ENCODE data around the gene DES. TPM values are rescaled to one million over a fixed set of nuclear protein-coding genes. Genes with fewer than 3 reads are reported as not detected.

The DES gene
- total RNA-seq, 1 donor from 2014 or later, result not detected

- Histone ChIP-seq H3K79me2 (ENCODE audit: low read depth) (no peaks in the 10 kb centered on the region), H3K9me3 (ENCODE audit: low read depth) (no peaks in the 10 kb centered on the region), H2AFZ (replicated peaks) (no peak overlapping the region), H3K36me3 (no peaks in the 10 kb centered on the region), H3K9ac (no peak overlapping the region), H3F3A (ENCODE audit: low read depth) (peaks cover 6% of the 10 kb centered on the region), H3K4me1 (peaks cover 11% of the 10 kb centered on the region), H3K27ac (no peak overlapping the region), H4K20me1 (ENCODE audit: low read depth) (no peaks in the 10 kb centered on the region), H3K4me3 (no peak overlapping the region), H3K4me2 (no peak overlapping the region), H3K27me3 (peaks cover 29% of the 10 kb centered on the region)
- Mint-ChIP-seq H3K27ac (peak overlapping the region; percentile 96), H3K36me3 (no peaks in the 10 kb centered on the region), H3K9me3 (no peaks in the 10 kb centered on the region), H3K4me3 (no peak overlapping the region), H3K27me3 (ENCODE audit: insufficient read depth, low read depth) (peaks cover 10% of the 10 kb centered on the region), H3K4me1 (peaks cover 30% of the 10 kb centered on the region)
- no peak for TF ChIP-seq EZH2phosphoT487 (IDR thresholded peaks at IDR 0.05)
- TF ChIP-seq EZH2 (IDR thresholded peaks at IDR 0.05), result no peak
- TF ChIP-seq CTCF (IDR thresholded peaks at IDR 0.05), result no peak
- no peak for DNase-seq (ENCODE audit: low spot score)
Observed at GRCh38 chr2:219419331-219420197, 1.4 kb downstream of the DES start.

GRCh38 chr2:219420687-219421086 lies 2.5 kb downstream of the DES start:
- Mint-ChIP-seq H3K4me3 (no peak overlapping the region), H3K27me3 (ENCODE audit: insufficient read depth, low read depth) (peaks cover 14% of the 10 kb centered on the region), H3K4me1 (peaks cover 29% of the 10 kb centered on the region), H3K27ac (no peak overlapping the region), H3K36me3 (no peaks in the 10 kb centered on the region), H3K9me3 (no peaks in the 10 kb centered on the region)
- no peak overlapping the region for H3K4me2 ChIP-seq
- peaks cover 29% of the 10 kb centered on the region for H3K27me3 ChIP-seq
- TF ChIP-seq EZH2 (IDR thresholded peaks at IDR 0.05) (no peak), CTCF (IDR thresholded peaks at IDR 0.05) (no peak), EZH2phosphoT487 (IDR thresholded peaks at IDR 0.05) (no peak)
- no peak for DNase-seq (ENCODE audit: low spot score)
- H3K79me2 ChIP-seq (ENCODE audit: low read depth), result no peaks in the 10 kb centered on the region
- peaks cover 6% of the 10 kb centered on the region for H3F3A ChIP-seq (ENCODE audit: low read depth)
- H2AFZ ChIP-seq (replicated peaks), result no peak overlapping the region
- no peaks in the 10 kb centered on the region for H3K36me3 ChIP-seq
- peaks cover 11% of the 10 kb centered on the region for H3K4me1 ChIP-seq
- no peak overlapping the region for H3K27ac ChIP-seq
- no peak overlapping the region for H3K9ac ChIP-seq
- no peaks in the 10 kb centered on the region for H4K20me1 ChIP-seq (ENCODE audit: low read depth)
- H3K9me3 ChIP-seq (ENCODE audit: low read depth), result no peaks in the 10 kb centered on the region
- H3K4me3 ChIP-seq, result no peak overlapping the region

- Histone ChIP-seq H3K79me2 (ENCODE audit: low read depth) (no peaks in the 10 kb centered on the region), H4K20me1 (ENCODE audit: low read depth) (no peaks in the 10 kb centered on the region), H3K9me3 (ENCODE audit: low read depth) (no peaks in the 10 kb centered on the region), H3K4me2 (no peak overlapping the region), H3K27ac (no peak overlapping the region), H3K4me3 (no peak overlapping the region), H3K9ac (no peak overlapping the region), H3K4me1 (peaks cover 8% of the 10 kb centered on the region), H3F3A (ENCODE audit: low read depth) (peaks cover 5% of the 10 kb centered on the region), H2AFZ (replicated peaks) (no peak overlapping the region), H3K27me3 (peaks cover 29% of the 10 kb centered on the region), H3K36me3 (no peaks in the 10 kb centered on the region)
- no peak for TF ChIP-seq EZH2 (IDR thresholded peaks at IDR 0.05)
- no peak for TF ChIP-seq EZH2phosphoT487 (IDR thresholded peaks at IDR 0.05)
- no peak for TF ChIP-seq CTCF (IDR thresholded peaks at IDR 0.05)
- Mint-ChIP-seq H3K9me3 (no peaks in the 10 kb centered on the region), H3K27ac (no peak overlapping the region), H3K4me1 (peaks cover 24% of the 10 kb centered on the region), H3K36me3 (no peaks in the 10 kb centered on the region), H3K4me3 (no peak overlapping the region), H3K27me3 (ENCODE audit: insufficient read depth, low read depth) (peaks cover 12% of the 10 kb centered on the region)
- no peak for DNase-seq (ENCODE audit: low spot score)
Observed at GRCh38 chr2:219421323-219421722, 3.1 kb downstream of the DES start.
